ENCODE measurements around the gene FOLR3. TPM values are rescaled to one million over a fixed set of nuclear protein-coding genes. Genes with fewer than 3 reads are reported as not detected.
"Not testable (repeated sequence)": the region's sequence is repeated elsewhere in the genome, so short reads cannot be mapped to it uniquely, and the experiment has no call there.

FOLR3 gene
- total RNA-seq = 1.8 TPM
- long read RNA-seq = 0 reads

GRCh38 chr11:72135473-72135872, at the start of gene FOLR3:
FOLR3 (plus strand) TSS chr11:72135725; CDS start chr11:72135953, 228 bp downstream.
- intact Hi-C loops (cut with DNase I) = not testable (repeated sequence)
- ATAC-seq (ENCODE audit: poor library complexity) (peak; percentile 27), DNase-seq (peak; percentile 49)

GRCh38 chr11:72088076-72088808, 47.3 kb upstream of the FOLR3 start:
- ATAC-seq (ENCODE audit: poor library complexity) (no peak), DNase-seq (no peak)
- intact Hi-C loops (cut with DNase I) = no loop called here

- peak; percentile 79 for DNase-seq
Observed at GRCh38 chr11:72091292-72091691, 44.2 kb upstream of the FOLR3 start.

GRCh38 chr11:72098741-72099140, 36.8 kb upstream of the FOLR3 start:
- no peak for ATAC-seq (ENCODE audit: poor library complexity)
- no peak for DNase-seq
- intact Hi-C loops (cut with DNase I) = no loop called here

More at GRCh38 chr11:72091292-72091691, 44.2 kb upstream of the FOLR3 start:
- peak; percentile 93 for ATAC-seq (ENCODE audit: poor library complexity)
- intact Hi-C loops (cut with DNase I) = loop anchor here (2.0 to 5.0 kb wide), 2 partner anchors 66 to 114 kb away; no protein-coding TSS in a partner anchor

GRCh38 chr11:72100009-72100408, 35.5 kb upstream of the FOLR3 start:
- ATAC-seq (ENCODE audit: poor library complexity) (no peak), DNase-seq (no peak)
- intact Hi-C loops (cut with DNase I) = no loop called here

GRCh38 chr11:72100462-72100861, 35.1 kb upstream of the FOLR3 start:
- ATAC-seq (ENCODE audit: poor library complexity) (no peak), DNase-seq (no peak)
- intact Hi-C loops (cut with DNase I) = no loop called here

- ATAC-seq (ENCODE audit: poor library complexity) (no peak), DNase-seq (no peak)
- intact Hi-C loops (cut with DNase I) = no loop called here
Observed at GRCh38 chr11:72102162-72102561, 33.4 kb upstream of the FOLR3 start.

- intact Hi-C loops (cut with DNase I) = no loop called here
- ATAC-seq (ENCODE audit: poor library complexity) (peak; percentile 3), DNase-seq (no peak)
Observed at GRCh38 chr11:72102631-72102945, 32.9 kb upstream of the FOLR3 start.

- DNase-seq = peak; percentile 100
- intact Hi-C loops (cut with DNase I) = no loop called here
- ATAC-seq (ENCODE audit: poor library complexity) = peak; percentile 99
Observed at GRCh38 chr11:72102946-72103753, 32.4 kb upstream of the FOLR3 start, which contains the start of gene LAMTOR1. LAMTOR1 (minus strand) TSS chr11:72103297; CDS start chr11:72103224, 73 bp downstream.

GRCh38 chr11:72103754-72104167, 31.8 kb upstream of the FOLR3 start:
- intact Hi-C loops (cut with DNase I) = no loop called here
- DNase-seq (no peak), ATAC-seq (ENCODE audit: poor library complexity) (no peak)

GRCh38 chr11:72105888-72106287, 29.6 kb upstream of the FOLR3 start, which contains the start of gene TOMT:
TOMT (plus strand) TSS chr11:72105924; CDS start chr11:72105952, 28 bp downstream.
- DNase-seq (no peak), ATAC-seq (ENCODE audit: poor library complexity) (no peak)
- intact Hi-C loops (cut with DNase I) = no loop called here

GRCh38 chr11:72111300-72112142, 24.0 kb upstream of the FOLR3 start:
- ATAC-seq (ENCODE audit: poor library complexity) (no peak), DNase-seq (no peak)
- intact Hi-C loops (cut with DNase I) = no loop called here

- DNase-seq = peak; percentile 98
- intact Hi-C loops (cut with DNase I) = no loop called here
- peak; percentile 97 for ATAC-seq (ENCODE audit: poor library complexity)
Observed at GRCh38 chr11:72112143-72112977, 23.2 kb upstream of the FOLR3 start, which contains the start of gene ANAPC15. ANAPC15 (minus strand) TSS chr11:72112695; CDS start chr11:72111276, 1,419 bp downstream.

- ATAC-seq (ENCODE audit: poor library complexity) (no peak), DNase-seq (no peak)
- intact Hi-C loops (cut with DNase I) = no loop called here
Observed at GRCh38 chr11:72112978-72113808, 22.3 kb upstream of the FOLR3 start.

- DNase-seq = no peak
- intact Hi-C loops (cut with DNase I) = no loop called here
- no peak for ATAC-seq (ENCODE audit: poor library complexity)
Observed at GRCh38 chr11:72114570-72114969, 21.0 kb upstream of the FOLR3 start.

GRCh38 chr11:72116019-72116755, 19.3 kb upstream of the FOLR3 start:
- no peak for ATAC-seq (ENCODE audit: poor library complexity)
- intact Hi-C loops (cut with DNase I) = no loop called here

More at GRCh38 chr11:72116019-72116755, 19.3 kb upstream of the FOLR3 start:
- DNase-seq = no peak

Data from Right ventricle myocardium superior (tissue), 1 donor.